IPS-20b (cell line): Measurements from ENCODE around the gene BRAT1.

Experiments used
- H3K27ac ChIP-seq: one replicate; pipeline ENCODE4 v1.5.1; 2013; ENCODE audit warnings: low read length
- H3K27me3 ChIP-seq: 2 replicates; pipeline ENCODE4 v1.6.1; 2013; ENCODE audit warnings: mild to moderate bottlenecking, low read length, inconsistent platforms; ENCODE audit not compliant: insufficient read depth
- H3K36me3 ChIP-seq: 2 replicates; pipeline ENCODE4 v1.6.1; 2013; ENCODE audit warnings: low read depth, mild to moderate bottlenecking, inconsistent platforms, low read length, moderate library complexity; ENCODE audit not compliant: insufficient read depth
- H3K4me1 ChIP-seq: 2 replicates; pipeline ENCODE4 v1.6.1; 2013; ENCODE audit warnings: mild to moderate bottlenecking, control low read depth, inconsistent platforms, low read length, moderate library complexity; ENCODE audit not compliant: insufficient read depth
- H3K4me3 ChIP-seq: 2 replicates; pipeline ENCODE4 v1.5.1; 2013; ENCODE audit warnings: mild to moderate bottlenecking, low read length, inconsistent platforms
- H3K9ac ChIP-seq: 2 replicates; pipeline ENCODE4 v1.6.1; 2013; ENCODE audit warnings: low read depth, mild to moderate bottlenecking, inconsistent platforms, low read length, moderate library complexity
- H3K9me3 ChIP-seq: 2 replicates; pipeline ENCODE4 v1.6.1; 2013; ENCODE audit warnings: mild to moderate bottlenecking, low read depth, low read length, inconsistent platforms; ENCODE audit not compliant: insufficient read depth

The BRAT1 gene

GRCh38 chr7:2553108-2553507 is 2.2 kb downstream of the BRAT1 start:
- Histone ChIP-seq H3K4me1 (peaks cover 8% of the 10 kb centered on the region), H3K36me3 (peaks cover 33% of the 10 kb centered on the region)

GRCh38 chr7:2551418-2551817 is 3.9 kb downstream of the BRAT1 start:
- H3K9ac ChIP-seq = no peak overlapping the region
- no peaks in the 10 kb centered on the region for H3K27me3 ChIP-seq
- H3K4me3 ChIP-seq = no peak overlapping the region

More at GRCh38 chr7:2553108-2553507, 2.2 kb downstream of the BRAT1 start:
- Histone ChIP-seq H3K27ac (no peak overlapping the region), H3K27me3 (no peaks in the 10 kb centered on the region), H3K9ac (no peak overlapping the region), H3K9me3 (no peaks in the 10 kb centered on the region), H3K4me3 (no peak overlapping the region)

GRCh38 chr7:2546776-2547586 is 8.3 kb downstream of the BRAT1 start:
- Histone ChIP-seq H3K4me1 (no peaks in the 10 kb centered on the region), H3K9me3 (no peaks in the 10 kb centered on the region), H3K27me3 (no peaks in the 10 kb centered on the region), H3K36me3 (peaks cover 76% of the 10 kb centered on the region), H3K4me3 (no peak overlapping the region), H3K9ac (no peak overlapping the region), H3K27ac (no peak overlapping the region)

More at GRCh38 chr7:2551418-2551817, 3.9 kb downstream of the BRAT1 start:
- no peaks in the 10 kb centered on the region for H3K9me3 ChIP-seq
- H3K36me3 ChIP-seq = peaks cover 49% of the 10 kb centered on the region
- H3K27ac ChIP-seq = no peak overlapping the region
- peaks cover 8% of the 10 kb centered on the region for H3K4me1 ChIP-seq

GRCh38 chr7:2545746-2546425 is 9.4 kb downstream of the BRAT1 start:
- no peak overlapping the region for H3K27ac ChIP-seq
- H3K36me3 ChIP-seq = peaks cover 83% of the 10 kb centered on the region
- H3K4me1 ChIP-seq = no peaks in the 10 kb centered on the region
- no peak overlapping the region for H3K9ac ChIP-seq
- no peak overlapping the region for H3K4me3 ChIP-seq
- no peaks in the 10 kb centered on the region for H3K9me3 ChIP-seq
- H3K27me3 ChIP-seq = no peaks in the 10 kb centered on the region

- Histone ChIP-seq H3K36me3 (peaks cover 80% of the 10 kb centered on the region), H3K9me3 (no peaks in the 10 kb centered on the region), H3K4me1 (no peaks in the 10 kb centered on the region), H3K27me3 (no peaks in the 10 kb centered on the region), H3K4me3 (no peak overlapping the region), H3K9ac (no peak overlapping the region), H3K27ac (no peak overlapping the region)
Measured at GRCh38 chr7:2544541-2545188, 10.7 kb downstream of the BRAT1 start.

- no peaks in the 10 kb centered on the region for H3K9me3 ChIP-seq
- no peak overlapping the region for H3K4me3 ChIP-seq
- H3K27me3 ChIP-seq = no peaks in the 10 kb centered on the region
- peaks cover 80% of the 10 kb centered on the region for H3K36me3 ChIP-seq
- H3K27ac ChIP-seq = no peak overlapping the region
- no peak overlapping the region for H3K9ac ChIP-seq
- H3K4me1 ChIP-seq = no peaks in the 10 kb centered on the region
Measured at GRCh38 chr7:2542916-2543871, 12.1 kb downstream of the BRAT1 start.

GRCh38 chr7:2542011-2542915 is 13.1 kb downstream of the BRAT1 start:
- Histone ChIP-seq H3K9me3 (no peaks in the 10 kb centered on the region), H3K27me3 (no peaks in the 10 kb centered on the region), H3K4me1 (no peaks in the 10 kb centered on the region), H3K4me3 (no peak overlapping the region), H3K27ac (no peak overlapping the region), H3K36me3 (peaks cover 71% of the 10 kb centered on the region), H3K9ac (no peak overlapping the region)

GRCh38 chr7:2541291-2542010 is 13.9 kb downstream of the BRAT1 start:
- Histone ChIP-seq H3K27me3 (no peaks in the 10 kb centered on the region), H3K4me3 (no peak overlapping the region), H3K9me3 (no peaks in the 10 kb centered on the region), H3K4me1 (no peaks in the 10 kb centered on the region), H3K9ac (no peak overlapping the region), H3K27ac (no peak overlapping the region), H3K36me3 (peaks cover 64% of the 10 kb centered on the region)

GRCh38 chr7:2540641-2541051 is 14.7 kb downstream of the BRAT1 start:
- no peak overlapping the region for H3K27ac ChIP-seq
- H3K9ac ChIP-seq = no peak overlapping the region
- no peaks in the 10 kb centered on the region for H3K4me1 ChIP-seq
- no peak overlapping the region for H3K4me3 ChIP-seq
- peaks cover 56% of the 10 kb centered on the region for H3K36me3 ChIP-seq
- H3K27me3 ChIP-seq = no peaks in the 10 kb centered on the region
- no peaks in the 10 kb centered on the region for H3K9me3 ChIP-seq

- Histone ChIP-seq H3K36me3 (peaks cover 52% of the 10 kb centered on the region), H3K27me3 (no peaks in the 10 kb centered on the region), H3K4me1 (no peaks in the 10 kb centered on the region), H3K9me3 (no peaks in the 10 kb centered on the region), H3K27ac (no peak overlapping the region), H3K4me3 (no peak overlapping the region), H3K9ac (no peak overlapping the region)
Measured at GRCh38 chr7:2540133-2540532, 15.2 kb downstream of the BRAT1 start.
